GM18870 (cell line): ENCODE results near the gene CHMP2A.
A peak's percentile ranks its signal among the peaks of the same experiment; 100 is the strongest.
"Not testable (repeated sequence)": the region's sequence is repeated elsewhere in the genome, so short reads cannot be mapped to it uniquely, and the experiment has no call there.

Source experiments
- ATAC-seq: cut with Tn5 transposase; IDR thresholded peaks from one replicate; pipeline ENCODE4 v1.9.1; 2021; ENCODE audit warnings: moderate library complexity; ENCODE audit not compliant: unreplicated experiment

Gene CHMP2A

DNA sequence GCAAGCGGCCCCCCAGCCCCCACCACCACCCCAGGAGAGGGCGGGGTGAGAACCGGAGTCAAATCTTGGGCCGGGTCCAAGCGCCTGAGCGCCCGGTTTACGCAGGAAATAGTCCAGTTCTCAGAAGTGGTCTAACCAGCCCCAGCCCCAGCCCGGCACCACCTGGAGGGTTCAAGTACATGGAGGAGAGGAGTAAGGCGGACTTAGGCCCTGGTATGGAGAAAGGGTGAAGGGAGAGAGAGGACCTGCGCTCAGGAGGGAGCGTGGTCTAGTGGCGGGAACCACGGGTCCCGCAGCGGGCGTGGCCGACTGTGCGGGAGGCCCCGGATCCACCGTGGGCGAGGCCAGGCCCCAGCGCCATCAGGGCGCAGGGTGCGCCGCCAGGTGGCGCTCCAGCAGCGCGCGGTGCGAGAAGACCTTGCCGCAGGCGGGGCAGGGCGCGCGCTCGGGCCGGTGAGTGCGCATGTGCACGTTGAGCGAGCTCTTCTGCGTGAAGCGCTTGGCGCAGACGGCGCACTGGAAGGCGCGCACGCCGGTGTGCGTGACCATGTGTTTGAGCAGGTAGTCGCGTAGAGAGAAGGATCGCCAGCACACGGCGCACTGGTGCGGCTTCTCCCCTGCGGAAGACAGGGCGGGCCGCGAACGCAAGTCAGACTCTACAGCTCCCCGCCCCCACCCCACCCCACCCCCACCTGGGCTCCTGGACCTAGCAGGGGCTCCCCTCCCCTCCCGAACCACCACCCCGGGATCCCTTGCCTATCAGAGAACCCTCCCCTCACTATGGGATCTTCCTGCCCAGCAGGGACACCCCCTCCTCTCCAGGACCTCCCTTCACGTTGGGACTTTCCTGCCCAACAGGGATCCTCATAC lies 41.0 kb downstream of the CHMP2A start:
- ATAC-seq: peak; percentile 57

DNA sequence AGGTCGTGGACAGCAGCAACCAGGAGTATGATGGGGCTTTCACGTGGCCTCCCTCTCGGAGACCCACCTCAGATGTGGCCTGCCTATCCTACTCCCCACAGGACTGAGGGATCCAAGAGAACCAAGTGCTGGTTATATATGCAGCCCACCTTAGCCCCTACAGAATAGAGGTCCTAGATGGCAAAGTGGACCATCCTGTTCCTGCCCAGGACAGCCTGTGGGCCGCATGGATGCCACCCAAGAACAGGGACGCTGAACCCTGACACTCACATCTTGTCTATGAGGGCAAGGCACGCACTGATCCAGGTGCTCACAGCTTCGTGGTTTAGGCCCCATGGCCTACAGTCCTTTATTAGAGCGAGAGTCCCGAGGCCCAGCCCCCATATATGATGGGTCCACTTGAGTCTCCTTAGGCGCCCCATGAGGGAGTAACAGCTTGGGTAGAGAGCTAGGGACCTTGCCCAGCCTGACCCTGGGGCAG lies 41.7 kb downstream of the CHMP2A start:
- no peak for ATAC-seq

DNA sequence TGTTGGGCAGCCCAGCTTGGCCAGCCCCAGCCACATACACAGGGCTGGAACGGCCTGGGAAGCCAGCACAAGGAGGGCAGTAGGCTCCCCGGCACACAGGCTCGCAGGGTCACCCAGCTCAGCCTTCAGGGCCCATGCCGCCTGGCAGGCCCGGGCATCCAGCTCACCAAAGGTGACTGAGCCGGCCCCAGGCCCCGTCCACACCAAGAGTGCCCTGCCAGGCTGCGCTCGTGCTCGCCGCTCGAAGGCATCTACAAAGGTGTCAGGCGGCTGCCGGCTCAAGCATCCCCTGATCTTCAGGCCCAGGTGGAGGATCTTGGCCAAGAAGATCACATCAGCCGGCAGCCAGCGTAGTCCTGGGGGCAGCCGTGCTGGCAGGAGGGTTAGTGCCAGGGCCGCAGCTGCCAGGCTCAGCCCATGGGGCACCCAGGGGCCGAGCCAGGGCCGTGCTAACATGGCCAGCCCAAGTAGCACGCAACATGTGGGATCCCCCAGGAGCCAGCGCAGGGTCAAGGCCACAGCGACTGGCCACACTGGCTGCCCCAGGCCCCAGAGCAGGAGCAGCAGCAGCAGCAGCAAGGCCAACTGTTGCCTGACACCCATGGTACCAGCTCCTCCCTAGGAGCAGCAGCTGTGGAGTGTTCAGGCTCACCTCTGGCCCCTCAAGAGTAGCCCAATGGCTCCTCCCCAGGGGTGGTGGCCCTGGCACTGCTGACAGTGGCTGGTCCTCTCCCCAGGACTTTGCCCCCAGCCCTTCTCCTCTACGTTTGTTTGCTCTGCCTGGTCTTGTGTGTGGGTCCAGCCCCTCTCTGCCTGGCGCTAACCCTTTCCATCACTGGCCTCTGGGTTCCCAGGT lies 43.3 kb downstream of the CHMP2A start, which contains the start of gene SLC27A5:
Gene SLC27A5 (minus strand): TSS at position 640 of the 856 bp plus-strand sequence. CDS start 37 bp downstream, at position 603.
- ATAC-seq: no peak

DNA sequence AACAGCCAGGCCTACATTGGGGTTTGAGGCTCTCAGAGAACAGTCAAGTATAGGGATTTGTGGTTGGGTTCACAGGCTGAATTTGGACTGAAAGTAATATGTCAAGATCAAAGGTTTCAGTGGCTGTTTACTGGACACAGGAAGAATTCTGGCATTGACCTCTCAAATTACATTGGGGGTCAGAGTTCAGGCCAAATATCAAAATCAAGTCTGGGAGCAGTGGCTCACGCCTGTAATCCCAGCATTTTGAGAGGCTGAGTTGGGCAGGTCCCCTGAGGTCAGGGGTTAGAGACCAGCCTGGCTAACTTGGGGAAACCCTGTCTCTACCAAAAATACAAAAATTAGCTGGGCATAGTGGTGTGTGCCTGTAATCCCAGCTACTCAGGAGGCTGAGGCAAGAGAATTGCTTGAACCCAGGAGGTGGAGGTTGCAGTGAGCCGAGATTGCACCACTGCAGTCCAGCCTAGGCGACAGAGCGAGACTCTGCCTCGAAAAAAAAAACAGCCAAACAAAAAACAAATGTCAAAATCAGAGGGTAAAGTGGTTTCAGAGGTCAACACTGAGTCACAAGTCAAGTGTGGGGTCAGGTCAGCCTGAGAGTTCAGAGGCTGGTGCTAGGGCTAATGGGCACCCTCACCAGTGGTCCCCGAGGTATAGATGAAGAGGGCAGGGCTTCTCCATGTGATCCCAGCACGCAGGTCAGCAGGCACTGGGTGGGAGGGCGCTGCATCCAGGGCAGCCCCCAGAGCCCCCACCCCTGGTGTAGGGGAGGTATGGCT lies 44.6 kb downstream of the CHMP2A start:
- no peak for ATAC-seq

DNA sequence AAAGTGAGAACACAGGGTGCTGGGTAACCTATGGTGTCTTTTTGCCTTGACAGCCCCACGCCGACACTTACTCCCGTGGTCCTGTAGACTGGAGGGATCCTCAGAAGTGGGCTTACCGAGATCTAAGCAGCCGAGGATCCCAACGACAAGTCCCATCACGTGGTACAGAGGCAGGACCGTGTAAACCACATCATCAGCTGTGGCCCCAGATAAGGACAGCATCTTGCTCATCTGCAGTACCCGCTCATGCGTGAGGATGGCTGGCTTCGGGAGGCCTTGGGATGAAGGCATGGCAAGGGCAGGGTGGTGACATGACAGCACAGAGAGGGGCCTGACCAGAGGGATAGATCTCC lies 45.2 kb downstream of the CHMP2A start:
- no peak for ATAC-seq

DNA sequence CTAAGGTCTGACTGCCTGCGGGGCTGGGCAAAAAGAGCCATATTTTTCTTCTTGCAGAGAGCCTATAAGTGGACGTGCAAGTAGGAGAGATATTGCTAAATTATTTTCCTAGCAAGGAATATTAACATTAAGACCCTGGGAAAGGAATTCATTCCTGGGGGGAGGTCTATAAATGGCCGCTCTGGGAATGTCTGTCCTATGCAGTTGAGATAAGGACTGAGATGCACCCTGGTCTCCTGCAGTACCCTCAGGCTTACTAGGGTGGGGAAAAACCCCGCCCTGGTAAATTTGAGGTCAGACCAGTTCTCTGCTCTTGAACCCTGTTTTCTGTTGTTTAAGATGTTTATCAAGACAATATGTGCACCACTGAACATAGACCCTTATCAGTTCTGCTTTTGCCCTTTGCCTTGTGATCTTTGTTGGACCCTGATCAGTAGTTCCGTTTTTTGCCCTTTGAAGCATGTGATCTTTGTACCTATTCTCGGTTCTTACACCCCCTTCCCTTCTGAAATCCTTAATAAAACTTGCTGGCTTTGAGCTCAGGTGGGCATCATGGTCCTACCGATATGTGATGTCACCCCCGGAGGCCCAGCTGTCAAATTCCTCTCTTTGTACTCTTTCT lies 47.2 kb downstream of the CHMP2A start:
- not testable (repeated sequence) for ATAC-seq
